Activated naive CD8-positive, alpha-beta T cell treated with anti-CD3 and anti-CD28 coated beads, Interleukin-2, amount 50 U/mL, for 16 hours (primary cell): Measurements from ENCODE around the gene CBLIF.
"Not testable (repeated sequence)": the region's sequence is repeated elsewhere in the genome, so short reads cannot be mapped to it uniquely, and the experiment has no call there.

ENCODE experiments used
- DNase-seq: peaks from one replicate; pipeline ENCODE4 v3.0.0-alpha.2; 2020; ENCODE audit warnings: low read depth, low spot score

The CBLIF gene

DNA sequence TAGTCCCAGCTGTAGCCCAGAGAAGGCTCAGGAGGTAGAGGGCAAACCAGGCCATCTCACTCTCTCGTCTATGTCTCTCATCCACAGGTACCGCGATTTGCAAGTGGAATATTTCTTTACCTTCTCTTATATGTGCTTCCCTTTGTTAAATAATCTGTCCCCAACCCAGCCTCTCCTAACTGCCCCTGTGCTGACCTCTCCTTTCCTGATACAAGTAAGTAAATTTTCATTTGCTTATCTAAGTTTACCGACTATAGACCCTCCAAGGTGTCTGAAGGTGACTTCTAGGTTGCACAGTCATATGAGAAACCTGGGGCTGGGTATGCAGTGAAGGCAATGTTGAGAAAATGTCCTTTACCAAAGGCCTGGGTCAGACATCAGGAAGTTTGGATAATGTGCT is at the start of gene CBLIF:
CBLIF (minus strand) TSS at position 101 of the 400 bp plus-strand sequence; CDS start at position 55, 46 bp downstream.
- DNase-seq: no peak

DNA sequence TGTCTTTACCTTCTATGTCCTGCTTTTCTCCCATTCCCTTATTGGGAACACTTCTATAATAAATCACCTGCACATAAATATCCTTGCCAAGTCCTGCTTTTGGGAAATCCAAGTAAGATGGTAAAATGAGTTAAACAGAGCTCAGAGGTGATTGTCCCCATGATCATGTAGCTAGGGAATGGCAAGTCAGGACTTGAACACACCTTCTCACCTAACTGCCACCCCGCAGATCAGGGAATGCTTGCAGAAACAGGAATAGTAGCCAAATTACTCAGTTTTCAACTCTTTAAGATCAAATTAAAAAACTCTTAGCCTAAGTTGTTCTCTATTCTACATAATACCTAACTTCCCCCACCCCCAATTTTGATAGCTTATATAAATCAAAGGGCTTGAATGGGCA is 49.3 kb upstream of the CBLIF start:
- no peak for DNase-seq

DNA sequence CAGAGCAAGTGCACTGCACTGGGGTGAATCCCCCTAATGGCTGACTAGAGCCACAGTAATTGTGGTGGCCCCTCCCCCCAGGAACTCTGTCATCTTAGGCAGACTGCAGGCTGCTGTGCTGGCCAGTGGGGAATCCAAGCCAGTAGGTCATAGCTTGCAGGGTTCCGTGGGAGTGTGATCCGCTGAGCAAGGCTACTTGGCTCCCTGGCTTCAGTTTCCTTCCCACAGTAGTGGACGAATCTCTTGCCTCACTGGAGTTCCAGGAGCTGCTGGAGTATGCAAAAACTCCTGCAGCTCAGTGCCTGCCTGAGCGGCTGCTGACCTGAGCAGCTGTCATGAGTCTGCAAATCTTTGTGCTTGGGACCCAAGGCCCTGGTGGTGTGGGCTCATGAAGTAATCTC is 46.5 kb upstream of the CBLIF start:
- DNase-seq: no peak

DNA sequence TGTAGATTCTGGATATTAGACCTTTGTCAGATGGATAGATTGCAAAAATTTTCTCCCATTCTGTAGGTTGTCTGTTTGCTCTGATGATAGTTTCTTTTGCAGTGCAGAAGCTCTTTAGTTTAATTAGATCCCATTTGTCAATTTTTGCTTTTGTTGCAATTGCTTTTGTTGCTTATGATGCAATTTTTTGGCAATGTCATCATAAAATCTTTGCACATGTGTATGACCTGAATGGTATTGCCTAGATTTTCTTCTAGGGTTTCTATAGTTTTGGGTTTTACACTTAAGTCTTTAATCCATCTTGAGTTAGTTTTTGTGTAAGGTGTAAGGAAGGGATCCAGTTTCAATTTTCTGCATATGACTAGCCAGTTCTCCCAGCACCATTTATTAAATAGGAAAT is 41.9 kb upstream of the CBLIF start:
- not testable (repeated sequence) for DNase-seq

DNA sequence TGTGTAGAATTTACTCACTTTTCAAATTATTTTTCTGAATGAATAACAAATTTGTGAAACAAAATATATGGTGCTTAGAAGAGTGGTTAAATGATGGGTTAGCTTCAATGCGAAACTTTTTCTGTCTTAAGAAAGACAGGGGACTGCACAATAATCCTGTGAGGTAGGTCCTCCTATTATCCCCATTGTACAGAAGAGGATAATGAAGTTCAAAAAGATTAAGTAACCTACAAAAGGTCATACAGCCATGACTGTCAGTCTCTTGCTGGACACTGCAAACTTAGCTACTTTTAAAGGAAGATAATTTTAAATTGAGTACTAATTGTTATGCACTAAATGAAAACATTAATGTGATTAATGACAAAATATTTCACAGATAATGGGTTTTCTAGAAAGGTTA is 38.3 kb upstream of the CBLIF start:
- DNase-seq: no peak

DNA sequence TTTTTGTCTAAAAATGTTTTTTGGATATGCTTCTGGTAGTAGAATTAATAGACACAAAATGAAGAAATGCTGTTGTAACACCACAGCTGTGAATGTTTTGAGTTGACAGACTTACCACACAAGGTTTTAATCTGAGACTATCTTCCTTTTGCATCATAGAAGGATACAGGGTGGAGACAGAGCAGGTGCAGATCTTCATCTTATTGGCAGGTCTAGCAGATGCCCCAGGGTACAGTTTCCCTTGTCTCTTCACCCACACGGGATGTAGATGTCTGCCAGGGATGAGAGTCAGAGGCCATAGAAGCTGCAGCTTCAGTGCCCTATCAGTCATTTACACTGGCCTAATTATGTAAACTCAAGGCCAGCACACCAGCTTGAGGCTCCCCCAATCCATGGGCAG is 34.3 kb upstream of the CBLIF start:
- DNase-seq: no peak

DNA sequence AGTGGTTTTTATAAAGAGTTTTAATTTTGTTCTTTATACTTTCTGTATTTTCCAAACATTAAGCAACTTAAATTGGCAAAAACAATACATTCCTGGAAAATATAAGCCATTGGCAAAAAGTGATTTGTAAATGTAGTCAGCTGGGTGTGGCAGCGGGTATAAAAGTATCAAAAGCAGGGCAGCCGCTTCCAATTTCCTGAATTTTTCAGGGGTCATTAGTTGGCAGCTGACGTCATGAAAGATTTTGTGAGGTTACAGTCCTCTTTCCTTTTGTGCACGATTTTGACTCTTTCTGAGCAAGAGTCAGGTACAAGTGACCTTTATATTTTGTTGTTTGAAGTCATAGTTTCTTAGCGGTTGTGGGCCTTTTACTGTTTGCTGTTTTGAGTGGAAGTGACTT is 33.3 kb upstream of the CBLIF start, which contains the start of gene OOSP3:
OOSP3 (plus strand) TSS at position 208 of the 400 bp plus-strand sequence; CDS start at position 235, 27 bp downstream.
- DNase-seq: no peak

DNA sequence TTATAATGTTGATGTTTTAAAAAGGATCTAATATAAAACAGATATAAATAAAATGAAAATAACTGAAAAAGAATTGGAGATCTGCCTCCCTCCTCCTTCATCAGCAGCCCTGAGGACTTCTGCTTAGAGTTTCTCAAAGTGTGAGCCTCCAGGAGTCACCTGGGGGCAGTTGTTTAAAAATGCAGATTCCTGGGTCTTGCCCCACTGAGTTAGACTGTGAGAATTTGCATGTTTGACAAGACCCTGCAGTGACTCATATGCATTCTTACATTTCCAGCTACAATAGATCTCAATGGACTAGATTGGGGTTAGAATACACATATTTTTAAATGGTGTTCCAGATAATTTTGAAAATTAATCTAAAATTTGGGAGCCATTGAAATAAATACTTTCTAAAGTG is 32.5 kb upstream of the CBLIF start:
- no peak for DNase-seq

DNA sequence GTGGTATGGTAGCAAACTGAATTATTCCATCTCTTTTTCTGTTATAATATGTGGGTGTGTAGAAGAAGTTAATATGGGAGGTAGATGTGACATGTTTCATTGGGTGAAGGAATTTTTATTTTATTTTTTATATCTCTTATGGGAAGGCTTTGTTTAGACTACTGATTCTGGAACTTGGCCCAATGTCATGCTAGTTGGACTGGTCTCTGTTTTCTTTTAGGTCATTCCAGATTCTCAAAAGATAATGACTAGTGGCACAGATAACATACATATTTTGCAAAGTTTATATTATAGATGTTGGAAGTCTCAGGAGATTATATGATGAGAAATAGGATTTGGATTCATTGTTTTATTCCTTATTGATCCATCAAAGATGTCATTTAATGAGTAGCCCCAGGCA is 32.0 kb upstream of the CBLIF start:
- no peak for DNase-seq

DNA sequence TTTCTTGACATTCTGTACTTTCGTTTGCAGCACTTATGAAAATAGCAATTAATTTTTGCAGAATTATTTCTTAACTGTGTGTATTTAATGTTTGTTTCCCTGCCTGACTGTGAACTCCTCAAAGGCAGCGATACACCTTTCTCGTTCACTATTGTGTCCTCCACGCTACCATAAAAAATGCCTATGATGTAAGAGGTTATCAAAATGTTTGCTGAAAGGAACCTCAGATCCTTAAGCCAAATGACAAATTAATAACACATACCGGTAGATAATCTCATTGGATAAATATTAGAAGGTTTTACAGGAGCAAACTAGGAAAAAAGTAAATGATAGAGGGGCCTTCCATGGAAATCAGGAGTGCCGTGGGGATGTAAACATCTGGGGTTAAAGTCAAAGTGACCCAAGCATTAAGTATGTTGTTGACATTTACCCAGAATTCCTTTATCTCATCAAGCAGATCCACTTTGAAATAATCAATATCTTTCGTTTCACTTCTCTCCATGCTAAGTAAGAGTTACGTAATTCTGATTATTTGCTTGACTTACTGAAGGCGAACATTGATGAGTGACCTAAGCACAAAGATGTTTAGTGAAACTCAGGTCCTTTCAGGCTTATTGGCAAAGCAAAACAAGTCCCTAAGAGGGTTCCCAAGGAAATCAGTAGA is 30.7 kb upstream of the CBLIF start:
- no peak for DNase-seq

DNA sequence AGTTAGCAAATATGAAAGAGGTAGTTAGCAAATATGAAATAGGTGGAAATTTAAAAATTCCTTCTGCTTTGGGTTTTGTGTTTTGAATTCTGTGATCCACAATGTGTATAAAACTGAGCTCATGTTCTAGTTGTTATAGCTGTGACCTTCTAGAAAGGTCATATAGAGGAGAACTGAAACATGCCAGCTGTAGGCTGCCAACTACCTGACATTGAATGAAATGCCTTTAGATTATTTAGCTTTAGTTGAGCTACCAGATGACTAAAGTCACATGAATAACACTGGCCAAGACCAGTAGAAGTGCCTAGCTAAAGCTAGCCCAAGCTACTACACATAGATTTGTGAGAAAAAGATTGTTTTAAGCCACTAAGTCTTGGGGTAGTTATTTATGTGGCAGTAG is 26.8 kb upstream of the CBLIF start:
- DNase-seq: no peak

DNA sequence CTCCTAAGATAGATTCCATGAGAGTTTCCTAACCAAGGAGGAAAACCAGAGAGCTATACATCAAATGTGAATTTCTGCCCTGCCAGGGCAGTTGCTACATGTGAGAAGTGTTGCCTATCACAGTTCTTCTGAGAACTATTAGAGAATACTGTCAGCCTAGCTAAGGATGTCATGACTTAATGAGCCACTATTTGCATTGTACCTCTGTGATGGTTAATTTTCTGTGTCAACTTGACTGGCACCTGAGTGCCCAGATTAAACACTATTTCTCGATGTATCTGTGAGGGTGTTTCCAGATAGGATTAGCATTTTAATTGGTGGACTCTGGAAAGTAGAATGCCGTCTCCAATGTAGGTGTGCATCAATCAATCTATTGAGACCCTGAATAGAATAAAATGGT is 22.6 kb upstream of the CBLIF start:
- DNase-seq: no peak

DNA sequence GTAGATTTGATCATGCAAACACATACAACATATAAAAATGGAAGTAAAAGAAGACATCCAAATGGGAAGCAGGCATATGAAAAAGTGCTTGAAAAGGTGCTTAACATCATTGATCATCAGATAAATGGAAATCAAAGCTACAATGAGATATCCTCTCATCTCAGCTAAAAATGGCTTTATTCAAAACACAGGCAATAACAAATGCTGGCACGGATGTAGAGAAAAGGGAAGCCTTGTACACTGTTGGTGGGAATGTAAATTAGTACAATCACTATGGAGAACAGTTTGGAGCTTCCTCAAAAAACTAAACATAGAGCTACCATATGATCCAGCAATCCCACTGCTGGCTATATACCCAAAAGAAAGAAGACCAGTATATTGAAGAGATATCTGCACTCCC is 21.5 kb upstream of the CBLIF start:
- no peak for DNase-seq

DNA sequence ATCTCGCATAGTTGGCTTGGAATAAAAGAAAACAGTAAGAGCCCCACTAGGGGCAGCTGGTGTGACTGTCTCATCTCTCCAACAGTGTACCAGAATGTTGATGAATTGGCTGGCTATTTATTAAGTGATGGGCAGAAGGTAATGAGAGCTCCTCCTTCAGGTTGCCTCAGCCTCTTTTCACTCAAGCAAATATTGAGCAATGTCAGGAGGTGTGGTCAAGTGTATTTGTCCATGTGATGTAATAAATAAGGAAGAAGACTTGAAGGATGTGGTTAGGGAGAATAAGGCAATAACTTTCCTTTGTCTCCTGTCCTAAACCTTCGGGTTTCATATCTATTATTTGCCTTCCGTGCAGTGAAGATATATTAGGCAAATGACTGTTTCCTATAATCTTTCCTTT is 21.1 kb upstream of the CBLIF start, which contains the start of gene TCN1:
TCN1 (minus strand) TSS at position 91 of the 400 bp plus-strand sequence; CDS start at position 74, 17 bp downstream.
- DNase-seq: no peak

DNA sequence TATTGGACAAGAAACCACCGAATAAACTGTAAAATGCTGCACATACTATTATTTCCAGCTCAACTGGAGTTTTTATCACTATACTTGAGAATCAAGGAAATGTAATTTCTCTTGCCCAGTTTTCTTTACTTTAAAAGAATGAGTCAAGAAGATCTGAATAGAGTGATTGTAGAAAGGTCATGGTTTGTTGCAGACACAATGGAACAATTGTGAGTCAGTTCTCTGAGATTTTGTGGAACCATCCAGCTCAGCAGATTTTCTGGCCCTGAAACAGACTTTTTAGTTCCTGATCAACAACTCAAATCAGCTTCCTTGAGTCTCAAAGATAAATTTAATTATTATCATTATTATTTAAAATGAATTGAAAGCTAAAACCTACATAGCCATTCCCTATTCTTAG is 19.7 kb upstream of the CBLIF start:
- no peak for DNase-seq

DNA sequence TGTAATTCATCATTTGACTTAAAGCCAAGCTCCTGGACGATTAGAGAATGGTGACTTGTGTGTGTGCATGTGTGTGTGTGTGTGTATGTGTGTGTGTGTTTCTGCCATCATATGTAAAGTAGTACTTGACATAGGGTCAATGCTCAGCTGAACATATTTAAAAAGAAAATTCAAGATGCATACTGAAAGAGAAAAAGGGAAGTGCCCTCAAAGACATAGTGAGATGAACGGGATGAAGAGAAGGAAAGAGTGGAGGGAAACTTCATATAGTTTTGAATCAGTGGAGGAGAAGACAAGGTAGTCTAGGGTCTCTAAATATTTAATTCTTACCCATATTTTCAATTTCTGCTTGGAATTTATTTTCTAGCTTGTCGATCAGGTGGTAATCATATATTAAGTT is 17.0 kb upstream of the CBLIF start:
- no peak for DNase-seq

DNA sequence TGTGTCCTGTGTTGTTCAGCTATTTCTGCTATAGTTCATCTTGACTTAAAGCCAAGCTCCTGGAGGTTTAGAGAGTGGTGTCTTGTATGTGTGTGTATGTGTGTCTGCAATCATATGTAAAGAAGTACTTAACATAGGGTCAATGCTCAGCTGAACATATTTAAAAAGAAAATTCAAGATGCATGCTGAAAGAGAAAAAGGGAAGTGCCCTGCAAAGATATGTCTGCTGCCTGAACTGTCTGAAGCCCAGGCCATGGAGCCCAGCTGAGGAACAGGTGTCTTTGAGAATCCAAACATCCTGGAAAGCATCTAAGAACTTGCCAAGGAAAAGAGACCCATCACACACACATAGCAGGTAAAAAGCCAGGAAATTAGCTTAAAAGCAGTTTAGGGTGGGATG is 14.4 kb upstream of the CBLIF start:
- no peak for DNase-seq

DNA sequence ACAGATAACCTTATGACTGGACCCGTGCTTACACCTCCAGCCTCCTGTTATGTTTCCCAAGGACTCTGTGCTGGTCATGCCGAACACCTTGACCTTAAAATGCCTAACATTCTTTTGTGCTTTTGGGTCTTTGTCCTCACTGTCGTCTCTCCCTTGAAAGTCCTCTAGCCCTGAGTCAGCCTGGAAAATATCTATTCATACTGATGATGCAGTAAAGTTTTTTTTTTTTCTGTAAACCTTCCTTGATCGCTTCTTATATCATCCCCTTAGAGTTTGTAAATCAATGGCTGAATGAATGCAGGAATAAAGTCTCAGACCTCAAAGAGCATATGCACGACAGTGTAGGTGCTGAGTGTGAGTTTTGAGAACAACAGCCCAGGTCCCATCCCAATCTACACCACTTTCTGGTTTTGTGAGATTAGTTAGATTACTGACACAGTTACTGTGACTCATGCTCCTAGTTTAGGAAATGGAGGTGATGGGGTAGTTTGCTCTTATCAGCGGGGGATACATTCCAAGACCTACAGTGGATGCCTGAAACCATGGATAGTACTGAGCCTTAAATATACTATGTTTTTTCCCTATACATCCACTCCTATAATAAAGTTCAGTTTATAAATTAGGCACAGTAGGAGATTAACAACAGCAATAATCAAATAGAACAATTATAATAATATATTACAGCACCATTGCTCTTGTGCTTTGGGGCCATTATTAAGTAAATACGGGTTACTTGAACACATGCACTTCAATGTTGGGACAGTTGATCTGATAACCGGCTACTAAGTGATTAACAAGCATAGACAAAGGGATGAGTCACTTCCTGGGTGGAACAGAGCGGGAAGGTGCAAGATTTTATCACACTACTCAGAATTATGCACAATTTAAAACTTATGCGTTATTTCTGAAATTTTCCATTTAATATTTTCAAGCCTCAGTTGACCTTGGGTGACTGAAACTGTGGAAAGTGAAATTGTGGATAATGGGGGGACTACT is 12.4 kb upstream of the CBLIF start:
- no peak for DNase-seq

DNA sequence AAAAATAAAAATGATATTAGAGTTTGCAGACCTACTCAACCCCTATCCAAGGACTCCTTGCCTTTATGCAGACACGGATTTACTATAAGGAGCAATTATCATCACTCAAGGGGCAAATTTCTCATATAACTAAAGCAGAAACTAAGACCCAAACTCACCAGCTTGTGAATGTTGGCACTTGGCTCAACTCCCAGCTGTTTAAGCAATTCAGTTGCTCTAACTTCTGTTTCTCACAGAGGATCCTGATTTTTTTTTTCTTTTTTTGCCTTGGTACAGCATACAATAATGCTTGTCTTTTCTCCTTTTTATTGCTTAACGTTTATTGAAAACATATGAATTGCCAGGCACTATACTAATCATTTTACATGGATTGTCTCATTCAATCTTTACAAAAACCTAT is 9.6 kb upstream of the CBLIF start:
- no peak for DNase-seq

DNA sequence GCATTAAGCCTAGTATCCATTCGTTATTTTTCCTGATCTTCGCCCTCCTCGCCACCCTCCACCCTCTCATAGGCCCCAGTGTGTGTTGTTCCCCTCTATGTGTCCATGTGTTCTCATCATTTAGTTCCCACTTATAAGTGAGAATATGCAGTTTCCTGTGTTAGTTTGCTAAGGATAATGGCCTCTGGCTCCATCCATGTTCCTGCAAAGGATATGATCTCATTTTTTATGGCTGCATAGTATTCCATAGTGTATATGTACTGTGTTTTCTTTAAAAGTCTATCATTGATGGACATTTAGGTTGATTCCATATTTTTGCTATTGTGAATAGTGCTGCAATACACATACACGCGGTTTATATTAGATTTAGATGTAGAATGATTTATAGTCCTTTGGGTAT is 6.1 kb upstream of the CBLIF start:
- DNase-seq: not testable (repeated sequence)

DNA sequence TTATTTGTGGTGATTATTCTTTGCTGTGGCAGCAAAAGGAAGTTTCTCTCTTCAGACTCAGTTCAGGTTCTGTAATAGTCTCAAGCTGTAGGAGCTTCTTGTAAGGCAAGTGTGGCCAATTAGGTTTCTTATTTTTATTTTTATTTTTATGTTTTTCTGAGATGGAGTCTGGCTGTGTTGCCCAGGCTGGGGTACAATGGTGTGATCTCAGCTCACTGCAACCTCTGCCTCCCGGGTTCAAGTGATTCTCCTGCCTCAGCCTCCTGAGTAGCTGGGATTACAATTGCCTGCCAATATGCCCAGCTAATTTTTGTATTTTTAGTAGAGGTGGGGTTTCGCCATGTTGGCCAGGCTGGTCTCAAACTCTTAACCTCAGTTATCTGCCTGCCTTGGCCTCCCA is 4.3 kb upstream of the CBLIF start:
- DNase-seq: not testable (repeated sequence)

DNA sequence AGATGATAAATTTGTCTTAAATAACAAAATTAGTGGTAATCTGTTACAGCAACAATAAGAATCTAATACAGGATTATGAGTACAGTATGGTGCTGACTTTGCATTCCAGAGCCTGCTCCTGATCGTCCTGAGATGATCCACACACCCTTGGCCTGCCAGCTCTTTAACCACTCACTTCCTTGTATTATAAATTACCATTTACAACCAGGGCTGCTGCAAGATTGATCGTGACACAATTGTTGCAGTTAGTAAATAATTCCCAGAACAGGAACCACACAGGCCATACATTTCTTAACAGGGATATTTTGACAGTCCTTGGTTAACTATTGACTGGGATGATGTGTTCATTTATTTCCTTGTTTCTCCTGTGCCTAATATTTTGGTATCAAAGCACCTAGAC is 3.8 kb upstream of the CBLIF start:
- DNase-seq: no peak

DNA sequence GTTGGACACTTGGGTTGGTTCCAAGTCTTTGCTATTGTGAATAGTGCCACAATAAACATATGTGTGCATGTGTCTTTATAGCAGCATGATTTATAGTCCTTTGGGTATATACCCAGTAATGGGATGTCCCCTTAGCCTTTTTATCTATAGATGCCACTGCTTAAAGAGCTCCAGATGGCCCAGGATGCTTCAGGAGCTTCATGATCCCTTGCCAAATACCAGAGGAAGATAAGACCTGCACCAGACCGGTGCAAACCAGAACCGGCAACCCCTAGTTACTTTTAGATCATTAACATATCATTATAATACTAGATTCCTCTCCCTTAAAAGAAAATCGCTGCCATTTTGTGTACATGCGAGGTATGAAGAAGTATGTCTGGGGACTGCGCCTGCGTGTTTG is 3.1 kb upstream of the CBLIF start:
- DNase-seq: not testable (repeated sequence)
